Adrenal gland (tissue), 12 donors: ENCODE measurements around the gene PPP1R9B. TPM values are rescaled to one million over a fixed set of nuclear protein-coding genes. Genes with fewer than 3 reads are reported as not detected.
A peak's percentile ranks its signal among the peaks of the same experiment; 100 is the strongest.

Experiments
- DNase-seq, 7 donors: peaks; one replicate each; pipeline ENCODE4 v3.0.0-alpha.2; 2019 to 2020
- H3K27ac ChIP-seq, 5 donors: fragments of 200-600 bp; sonication (generic) in 4 of 5; 1 replicate in 3 of 5; 2 replicates in 2 of 5; pipeline versions ENCODE4 v1.5.1 to v1.8.0; 2016 to 2020; ENCODE audit warnings: mild to moderate bottlenecking in 1 of 5
- H3K27me3 ChIP-seq: fragments of 200-600 bp; 2 replicates; pipeline ENCODE4 v1.8.0; 2021
- H3K36me3 ChIP-seq, 2 donors: fragments of 200-600 bp; replicated peaks in 1 of 2; 1 replicate in 1 of 2; 2 replicates in 1 of 2; pipeline versions ENCODE4 v1.5.1 to v1.8.0; 2018 to 2022
- H3K4me1 ChIP-seq, 2 donors: fragments of 200-600 bp; replicated peaks in 1 of 2; 1 replicate in 1 of 2; 2 replicates in 1 of 2; pipeline versions ENCODE4 v1.5.1 to v1.8.0; 2018 to 2021
- H3K4me3 ChIP-seq, 4 donors: fragments of 200-600 bp; sonication (generic) in 3 of 4; one replicate each; pipeline ENCODE4 v1.5.1; 2016 to 2018
- H3K9me3 ChIP-seq, 3 donors: fragments of 200-600 bp; sonication (generic) in 1 of 3; replicated peaks in 1 of 3; 1 replicate in 2 of 3; 2 replicates in 1 of 3; pipeline versions ENCODE4 v1.5.1 to v1.8.0; 2016 to 2021
- CTCF ChIP-seq, 6 experiments: fragments of 450-650 bp in 4 of 6; fragments of 200-600 bp in 2 of 6; sonication (generic) in 1 of 6; IDR thresholded peaks; 1 replicate in 5 of 6; 2 replicates in 1 of 6; pipeline versions ENCODE4 v1.5.1 to v1.8.0; 2016 to 2021; ENCODE audit warnings: antibody characterized with exemption in 6 of 6, mild to moderate bottlenecking in 2 of 6, moderate library complexity in 1 of 6
- POLR2A ChIP-seq, 2 donors: fragments of 450-650 bp; IDR thresholded peaks; one replicate each; pipeline ENCODE4 v1.6.1; 2017; ENCODE audit warnings: antibody characterized with exemption in 2 of 2, mild to moderate bottlenecking in 2 of 2, moderate library complexity in 1 of 2
- WGBS, 4 donors: extraction: QIAGEN DNeasy Blood & Tissue Kit in 2 of 4; methylation state at CpG; one replicate each; pipeline versions ENCODE4 v1.1.5 to v1.1.7; 2013 to 2017; 5-methylcytosine and 5-hydroxymethylcytosine counted together
- intact Hi-C, 2 donors: fragments of 100-400 bp; cut with DNase I; formaldehyde crosslinking; loops; one replicate each; pipeline versions ENCODE4 v1.14.1 to v1.15.0; 2022 to 2023
- polyA plus RNA-seq, 3 donors: library from polyadenylated mRNA; stranded (reverse); fragments of 200-250 nt in 2 of 3; fragments of 350-450 nt in 1 of 3; fragmentation: Illumina TruSeq in 1 of 3; extraction: RNeasy Lipid Tissue Mini Kit (QIAGEN cat#74804) in 1 of 3; gene quantifications; one replicate each; pipeline ENCODE4 v1.2.3, GENCODE V29; 2013 to 2014
- total RNA-seq, 9 donors: library from RNA; depleted of rRNA in 4 of 9; stranded (reverse); fragments of >200 nt in 4 of 9; fragments of 120-200 nt in 1 of 9; fragmentation: NEBNext Ultra II Directional in 1 of 9; extraction: Animal tissue kit (Norgen Biotek cat#: 25700) in 1 of 9; gene quantifications; one replicate each; pipeline versions ENCODE4 v1.1.0 to v1.2.4, GENCODE V29; 2013 to 2023
- donor health status: healthy with polysubstance abuse.
- donor health status: Bipolar disorder and iron deficiency.
- donor health status: DM: yes; HTN: yes; CAD: no.
- donor health status: DM: no; HTN: no; CAD: no.
- donor health status: DM: no; HTN: no; CAD: no.
- donor health status: DM: yes; HTN: yes; CAD: no.

Gene PPP1R9B
- total and polyA plus RNA-seq, 12 donors: 21.8 to 128 (median 52.1) TPM

GRCh38 chr17:50109207-50109606 is 41.3 kb downstream of the PPP1R9B start:
- Histone ChIP-seq H3K4me3 (no peak overlapping the region), H3K9me3 (no peaks in the 10 kb centered on the region), H3K4me1 (peaks cover 26 to 48% of the 10 kb centered on the region in 2 donors), H3K36me3 (peaks cover 0 to 44% of the 10 kb centered on the region in 2 donors), H3K27ac (peak overlapping the region; percentile 56 to 98 (median 92)), H3K27me3 (no peaks in the 10 kb centered on the region)
- intact Hi-C loops: no loop called here
- 65 to 85% (median 79%) methylated on average over 7 of the region's 7 CpGs for WGBS, 4 donors
- TF ChIP-seq POLR2A (IDR thresholded peaks at IDR 0.05) (no peak), CTCF (IDR thresholded peaks at IDR 0.05) (no peak)
- peak in 5 of 7 donors; percentile 51 to 69 (median 56) for DNase-seq

DNA sequence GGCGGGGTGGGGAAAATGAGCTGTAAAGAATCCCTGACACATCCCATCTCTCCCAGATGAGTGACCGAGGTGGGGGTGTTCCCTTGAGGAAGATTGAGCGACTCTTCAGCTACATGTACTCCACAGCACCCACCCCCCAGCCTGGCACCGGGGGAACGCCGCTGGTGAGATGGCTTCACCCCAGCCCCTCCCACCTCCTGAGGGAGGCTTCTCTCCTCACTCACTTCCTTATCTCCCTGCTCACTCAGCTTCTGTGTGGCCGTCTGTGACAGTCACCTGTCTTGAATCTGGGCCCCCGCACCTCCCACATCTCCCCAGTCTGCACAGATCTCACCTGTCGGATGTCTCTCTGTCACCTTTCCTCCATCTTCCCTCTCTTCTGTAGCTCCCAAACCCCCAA is 41.9 kb downstream of the PPP1R9B start:
- H3K4me3 ChIP-seq: no peak overlapping the region
- peak in 1 of 7 donors; percentile 20 for DNase-seq
- H3K9me3 ChIP-seq: no peaks in the 10 kb centered on the region
- no peaks in the 10 kb centered on the region for H3K27me3 ChIP-seq
- H3K36me3 ChIP-seq: peaks cover 0 to 44% of the 10 kb centered on the region in 2 donors
- 77 to 83% (median 78%) methylated on average over 9 of the region's 9 CpGs for WGBS, 4 donors
- H3K4me1 ChIP-seq: peaks cover 26 to 47% of the 10 kb centered on the region in 2 donors
- TF ChIP-seq POLR2A (IDR thresholded peaks at IDR 0.05) (no peak), CTCF (IDR thresholded peaks at IDR 0.05) (no peak)
- intact Hi-C loops: no loop called here
- peak overlapping the region in 3 of 5 donors; percentile 92 to 98 (median 98) for H3K27ac ChIP-seq

- Histone ChIP-seq H3K27me3 (no peaks in the 10 kb centered on the region), H3K4me3 (no peak overlapping the region), H3K36me3 (peaks cover 0 to 44% of the 10 kb centered on the region in 2 donors), H3K27ac (peak overlapping the region in 4 of 5 donors; percentile 11 to 98 (median 74)), H3K9me3 (no peaks in the 10 kb centered on the region), H3K4me1 (peaks cover 28 to 46% of the 10 kb centered on the region in 2 donors)
- 53 to 81% (median 67%) methylated on average over 7 to 10 of the region's 10 CpGs for WGBS, 4 donors
- peak in 4 of 7 donors; percentile 42 to 74 (median 58) for DNase-seq
- TF ChIP-seq CTCF (IDR thresholded peaks at IDR 0.05): no peak
- no peak for TF ChIP-seq POLR2A (IDR thresholded peaks at IDR 0.05)
- intact Hi-C loops: no loop called here
Measured at GRCh38 chr17:50107790-50108414, 42.6 kb downstream of the PPP1R9B start.

DNA sequence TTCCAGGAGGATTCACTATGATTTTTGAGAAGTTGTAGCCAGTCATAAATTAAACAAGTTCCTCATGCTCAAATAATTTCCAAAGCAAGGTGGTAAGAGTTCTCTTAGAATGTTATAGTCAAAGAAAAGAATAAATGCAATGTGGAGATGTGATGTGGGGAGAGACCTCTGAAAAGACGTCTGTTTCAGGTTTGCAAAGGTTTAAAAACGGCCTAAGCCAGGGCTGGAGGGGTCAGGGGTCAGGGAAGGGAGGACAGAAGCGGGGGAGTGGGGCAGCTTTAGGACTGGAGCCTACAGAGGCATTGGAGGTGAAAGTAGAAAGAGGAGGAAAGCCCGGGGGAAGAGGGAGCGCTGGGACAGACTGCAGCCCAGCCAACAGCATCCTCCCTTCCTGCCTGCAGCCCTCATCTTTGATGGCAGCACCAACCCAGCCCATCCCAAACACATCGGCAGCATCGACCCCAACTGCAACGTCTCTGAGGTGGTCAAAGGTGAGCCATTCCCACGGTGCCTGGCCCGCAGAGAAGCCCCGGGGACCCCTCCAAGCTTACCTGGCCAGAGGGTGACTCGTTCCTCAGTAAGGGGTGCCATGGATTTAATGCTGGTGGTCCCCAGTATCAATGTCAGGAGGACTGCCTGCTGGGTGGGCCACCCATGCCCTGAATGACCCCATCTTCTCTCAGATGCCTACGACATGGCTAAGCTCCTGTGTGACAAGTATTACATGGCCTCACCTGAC is 43.9 kb downstream of the PPP1R9B start:
- no peaks in the 10 kb centered on the region for H3K9me3 ChIP-seq
- intact Hi-C loops: no loop called here
- peaks cover 30 to 46% of the 10 kb centered on the region in 2 donors for H3K4me1 ChIP-seq
- no peak overlapping the region for H3K4me3 ChIP-seq
- TF ChIP-seq POLR2A (IDR thresholded peaks at IDR 0.05) (no peak), CTCF (IDR thresholded peaks at IDR 0.05) (no peak)
- H3K36me3 ChIP-seq: peaks cover 0 to 44% of the 10 kb centered on the region in 2 donors
- WGBS, 4 donors: 68 to 76% (median 76%) methylated on average over 7 to 13 of the region's 13 CpGs
- no peaks in the 10 kb centered on the region for H3K27me3 ChIP-seq
- no peak overlapping the region for H3K27ac ChIP-seq
- DNase-seq: peak in 1 of 7 donors; percentile 17
